KMS-11 (cell line): ENCODE data around the gene ELMO1.

ENCODE experiments used
- H2AFZ ChIP-seq: fragments of 200-600 bp; sonication (generic); 2 replicates; pipeline ENCODE4 v1.6.1; 2016; ENCODE audit warnings: antibody characterized with exemption, mixed run types, low read depth
- H3K27ac ChIP-seq: fragments of 200-600 bp; sonication (generic); 2 replicates; pipeline ENCODE4 v1.6.1; 2016; ENCODE audit warnings: mild to moderate bottlenecking, mixed run types
- H3K27me3 ChIP-seq: fragments of 200-600 bp; sonication (generic); 2 replicates; pipeline ENCODE4 v1.6.1; 2017; ENCODE audit warnings: mild to moderate bottlenecking, low read depth, mixed run types, moderate library complexity; ENCODE audit not compliant: insufficient read depth
- H3K36me3 ChIP-seq: fragments of 200-600 bp; sonication (generic); 2 replicates; pipeline ENCODE4 v1.6.1; 2017; ENCODE audit warnings: mild to moderate bottlenecking, mixed run types; ENCODE audit not compliant: insufficient read depth
- H3K4me1 ChIP-seq: fragments of 200-600 bp; sonication (generic); 2 replicates; pipeline ENCODE4 v1.6.1; 2016; ENCODE audit warnings: mild to moderate bottlenecking, low read depth, mixed run types; ENCODE audit not compliant: poor library complexity, severe bottlenecking
- H3K4me2 ChIP-seq: fragments of 200-600 bp; sonication (generic); 2 replicates; pipeline ENCODE4 v1.7.0; 2016; ENCODE audit warnings: mild to moderate bottlenecking, mixed run types
- H3K4me3 ChIP-seq: fragments of 200-600 bp; sonication (generic); IDR thresholded peaks from 2 replicates; pipeline ENCODE4 v1.6.1; 2017; ENCODE audit warnings: low read depth, low read length, mixed read lengths; ENCODE audit not compliant: insufficient read depth
- H3K79me2 ChIP-seq: fragments of 200-600 bp; sonication (generic); 2 replicates; pipeline ENCODE4 v1.6.1; 2016; ENCODE audit warnings: low read depth, mixed run types; ENCODE audit not compliant: insufficient read depth
- H3K9ac ChIP-seq: fragments of 200-600 bp; sonication (generic); 2 replicates; pipeline ENCODE4 v1.6.1; 2016; ENCODE audit warnings: mild to moderate bottlenecking, mixed run types
- H4K20me1 ChIP-seq: fragments of 200-600 bp; sonication (generic); 2 replicates; pipeline ENCODE4 v1.6.1; 2016; ENCODE audit warnings: mild to moderate bottlenecking, mixed run types; ENCODE audit not compliant: insufficient read depth
- TF ChIP-seq, protein P1 (sequence below): fragments of 200-600 bp; sonication (generic); conservative IDR thresholded peaks from 2 replicates; pipeline ENCODE4 v1.6.1; 2017; ENCODE audit warnings: low read depth, mild to moderate bottlenecking, antibody characterized with exemption, low read length, moderate library complexity, mixed read lengths

Gene ELMO1

GRCh38 chr7:36825501-36825900 lies 623.2 kb downstream of the ELMO1 start:
- no peaks in the 10 kb centered on the region for H3K79me2 ChIP-seq
- TF ChIP-seq, protein P1, sequence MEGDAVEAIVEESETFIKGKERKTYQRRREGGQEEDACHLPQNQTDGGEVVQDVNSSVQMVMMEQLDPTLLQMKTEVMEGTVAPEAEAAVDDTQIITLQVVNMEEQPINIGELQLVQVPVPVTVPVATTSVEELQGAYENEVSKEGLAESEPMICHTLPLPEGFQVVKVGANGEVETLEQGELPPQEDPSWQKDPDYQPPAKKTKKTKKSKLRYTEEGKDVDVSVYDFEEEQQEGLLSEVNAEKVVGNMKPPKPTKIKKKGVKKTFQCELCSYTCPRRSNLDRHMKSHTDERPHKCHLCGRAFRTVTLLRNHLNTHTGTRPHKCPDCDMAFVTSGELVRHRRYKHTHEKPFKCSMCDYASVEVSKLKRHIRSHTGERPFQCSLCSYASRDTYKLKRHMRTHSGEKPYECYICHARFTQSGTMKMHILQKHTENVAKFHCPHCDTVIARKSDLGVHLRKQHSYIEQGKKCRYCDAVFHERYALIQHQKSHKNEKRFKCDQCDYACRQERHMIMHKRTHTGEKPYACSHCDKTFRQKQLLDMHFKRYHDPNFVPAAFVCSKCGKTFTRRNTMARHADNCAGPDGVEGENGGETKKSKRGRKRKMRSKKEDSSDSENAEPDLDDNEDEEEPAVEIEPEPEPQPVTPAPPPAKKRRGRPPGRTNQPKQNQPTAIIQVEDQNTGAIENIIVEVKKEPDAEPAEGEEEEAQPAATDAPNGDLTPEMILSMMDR: no peak

GRCh38 chr7:36823353-36823752 lies 625.3 kb downstream of the ELMO1 start:
- Histone ChIP-seq H3K27ac (no peak overlapping the region), H4K20me1 (no peaks in the 10 kb centered on the region), H3K4me3 (no peak overlapping the region), H3K27me3 (no peaks in the 10 kb centered on the region), H3K4me1 (no peaks in the 10 kb centered on the region), H2AFZ (no peak overlapping the region), H3K9ac (no peak overlapping the region), H3K79me2 (no peaks in the 10 kb centered on the region), H3K36me3 (no peaks in the 10 kb centered on the region), H3K4me2 (no peak overlapping the region)
- TF ChIP-seq, protein P1: no peak

More at GRCh38 chr7:36825501-36825900, 623.2 kb downstream of the ELMO1 start:
- H2AFZ ChIP-seq: no peak overlapping the region
- no peaks in the 10 kb centered on the region for H3K4me1 ChIP-seq
- no peak overlapping the region for H3K4me2 ChIP-seq
- no peaks in the 10 kb centered on the region for H3K27me3 ChIP-seq
- H3K4me3 ChIP-seq: no peak overlapping the region
- no peak overlapping the region for H3K9ac ChIP-seq
- no peak overlapping the region for H3K27ac ChIP-seq
- no peaks in the 10 kb centered on the region for H4K20me1 ChIP-seq
- H3K36me3 ChIP-seq: no peaks in the 10 kb centered on the region

DNA sequence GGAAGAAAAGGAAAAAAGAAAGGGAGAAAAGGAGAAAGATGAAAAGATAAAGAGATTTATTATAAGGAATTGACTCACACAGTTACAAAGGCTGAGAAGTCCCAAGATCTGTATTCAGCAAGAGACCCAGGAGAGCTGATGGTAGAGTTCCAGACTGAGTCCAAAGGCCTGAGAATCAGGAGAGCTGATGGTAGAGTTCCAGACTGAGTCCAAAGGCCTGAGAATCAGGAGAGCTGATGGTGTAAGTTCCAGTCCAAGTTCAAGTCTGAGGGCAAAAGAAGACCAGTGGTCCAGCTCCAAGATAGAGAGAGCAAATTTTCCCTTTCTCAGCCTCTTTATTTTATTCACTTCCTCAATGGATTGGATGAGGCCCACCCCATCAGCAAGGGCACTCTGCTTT lies 627.0 kb downstream of the ELMO1 start:
- no peak overlapping the region for H3K27ac ChIP-seq
- no peaks in the 10 kb centered on the region for H3K27me3 ChIP-seq
- TF ChIP-seq, protein P1: no peak
- no peak overlapping the region for H2AFZ ChIP-seq
- no peak overlapping the region for H3K4me3 ChIP-seq
- no peaks in the 10 kb centered on the region for H4K20me1 ChIP-seq
- no peaks in the 10 kb centered on the region for H3K4me1 ChIP-seq
- H3K79me2 ChIP-seq: no peaks in the 10 kb centered on the region
- H3K4me2 ChIP-seq: no peak overlapping the region
- H3K9ac ChIP-seq: no peak overlapping the region
- H3K36me3 ChIP-seq: no peaks in the 10 kb centered on the region

GRCh38 chr7:36820527-36821170 lies 628.0 kb downstream of the ELMO1 start:
- Histone ChIP-seq H3K4me1 (no peaks in the 10 kb centered on the region), H3K9ac (no peak overlapping the region), H3K79me2 (no peaks in the 10 kb centered on the region), H3K4me3 (no peak overlapping the region), H2AFZ (no peak overlapping the region), H3K36me3 (no peaks in the 10 kb centered on the region), H3K27me3 (no peaks in the 10 kb centered on the region), H3K27ac (no peak overlapping the region), H4K20me1 (no peaks in the 10 kb centered on the region), H3K4me2 (no peak overlapping the region)
- TF ChIP-seq, protein P1: no peak
